Activated T-cell treated with anti-CD3 and anti-CD28 coated beads for 1 hour (primary cell): ENCODE data around the gene PXN.
"Not testable (repeated sequence)": the region's sequence is repeated elsewhere in the genome, so short reads cannot be mapped to it uniquely, and the experiment has no call there.

Experiments used
- DNase-seq: peaks from one replicate; pipeline ENCODE4 v3.0.0-alpha.2; 2020; ENCODE audit warnings: low read depth

Gene PXN

DNA sequence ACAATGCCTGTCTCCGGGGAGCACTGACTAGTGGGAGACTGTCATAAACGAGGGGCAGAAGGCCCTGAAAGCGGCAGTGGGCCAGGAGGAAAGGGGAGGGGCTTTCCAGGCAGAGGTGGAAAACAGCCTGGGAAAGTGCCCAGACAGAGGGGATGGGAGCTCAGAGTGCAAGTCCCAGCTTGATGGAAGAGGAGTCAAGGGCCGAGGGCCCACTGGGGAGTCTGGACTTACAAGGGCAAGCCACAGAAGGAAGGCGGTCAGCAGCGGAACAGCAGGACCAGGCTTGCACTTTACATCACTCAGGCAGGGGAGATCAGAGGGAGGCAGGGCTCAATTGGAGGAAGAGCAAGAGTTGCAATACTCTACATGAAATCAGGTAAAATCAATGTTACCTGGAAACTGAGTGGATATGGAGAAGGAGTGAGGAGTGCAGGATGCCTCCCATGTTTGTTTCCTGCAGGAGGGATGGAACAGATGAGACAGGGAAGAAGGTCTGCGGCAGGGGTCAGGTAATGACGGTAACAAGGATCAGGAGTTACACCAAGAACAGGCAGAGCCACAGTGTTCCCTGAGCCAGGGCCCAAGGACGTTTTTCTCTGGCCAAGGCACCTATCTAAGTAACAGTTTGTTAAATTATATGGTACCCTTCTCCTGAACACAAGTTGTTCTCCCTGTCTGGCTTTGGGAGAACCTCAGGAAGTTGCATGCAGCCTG is 23.8 kb downstream of the PXN start:
- no peak for DNase-seq

DNA sequence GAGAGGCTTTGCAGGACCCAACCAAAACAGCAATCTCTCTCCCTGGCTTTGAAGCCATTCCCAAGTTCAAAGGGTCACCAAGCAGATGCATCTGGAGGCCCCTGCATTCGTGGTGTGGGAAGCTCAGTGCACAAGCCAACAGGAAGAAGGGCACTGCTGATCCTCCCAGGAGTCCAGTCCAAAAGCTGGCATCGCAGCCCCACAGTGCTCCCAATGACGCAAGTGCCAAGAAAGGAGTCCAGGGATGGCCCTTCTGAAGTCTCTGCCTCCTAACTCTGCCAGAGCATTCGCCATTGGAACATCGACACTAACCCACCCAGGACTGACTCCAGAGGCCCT is 25.1 kb downstream of the PXN start:
- no peak for DNase-seq

DNA sequence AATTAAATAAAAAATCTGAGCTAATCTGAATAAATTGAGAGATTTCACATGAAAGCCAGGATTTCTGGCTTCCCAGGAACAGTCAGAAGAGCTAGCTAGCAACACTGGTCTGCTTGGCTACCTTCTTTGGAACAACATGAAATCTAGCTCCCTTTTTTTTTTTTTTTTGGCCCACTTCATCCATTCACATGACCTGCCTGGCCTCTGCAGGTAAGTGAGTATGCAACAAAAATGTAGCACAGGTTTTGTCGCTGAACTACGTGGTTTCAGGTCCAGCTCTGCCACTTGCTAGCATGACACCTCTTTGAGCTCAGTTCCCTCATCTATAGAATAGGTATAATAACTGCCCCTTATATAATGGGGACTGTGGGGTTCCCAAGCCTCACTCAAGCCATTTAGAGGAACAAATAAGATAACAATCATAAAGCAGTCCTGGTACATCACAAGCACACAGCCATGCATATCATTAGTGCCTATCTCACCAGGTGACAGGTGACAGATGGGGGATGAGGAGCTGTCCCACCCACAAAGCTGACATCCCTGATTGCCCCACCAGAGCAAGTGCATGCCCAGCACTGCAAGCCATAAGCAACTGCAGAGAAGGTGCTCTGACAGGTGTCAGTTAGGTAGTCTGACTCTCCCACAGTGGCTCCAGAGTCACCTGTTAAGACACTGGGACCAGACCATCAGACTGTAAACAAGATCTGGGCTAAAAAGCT is 25.6 kb downstream of the PXN start:
- DNase-seq = no peak

DNA sequence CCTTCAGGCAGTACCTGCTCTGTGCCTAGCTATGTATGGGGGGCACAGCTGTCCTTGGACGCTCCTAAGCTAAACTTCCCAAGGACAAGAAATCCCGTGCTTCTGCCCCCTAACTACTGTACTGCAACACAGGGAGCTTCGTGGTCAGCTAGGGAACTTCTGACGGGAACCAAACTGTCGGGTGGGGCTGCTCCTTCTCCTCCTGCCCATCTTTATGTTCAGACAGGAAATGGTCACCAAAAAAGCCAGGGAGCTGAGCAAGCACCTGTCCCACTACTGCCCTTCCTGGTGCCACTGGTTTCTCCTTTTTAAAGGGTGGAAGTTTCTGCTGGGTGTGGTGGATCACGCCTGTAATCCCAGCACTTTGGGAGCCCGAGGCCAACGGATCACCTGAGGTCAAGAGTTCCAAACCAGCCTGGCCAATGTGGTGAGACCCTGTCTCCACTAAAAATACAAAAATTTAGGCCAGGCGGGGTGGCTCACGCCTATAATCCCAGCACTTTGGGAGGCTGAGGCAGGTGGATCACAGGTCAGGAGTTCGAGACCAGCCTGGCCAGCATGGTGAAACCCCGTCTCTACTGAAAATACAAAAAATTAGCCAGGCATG is 26.6 kb downstream of the PXN start:
- no peak for DNase-seq

DNA sequence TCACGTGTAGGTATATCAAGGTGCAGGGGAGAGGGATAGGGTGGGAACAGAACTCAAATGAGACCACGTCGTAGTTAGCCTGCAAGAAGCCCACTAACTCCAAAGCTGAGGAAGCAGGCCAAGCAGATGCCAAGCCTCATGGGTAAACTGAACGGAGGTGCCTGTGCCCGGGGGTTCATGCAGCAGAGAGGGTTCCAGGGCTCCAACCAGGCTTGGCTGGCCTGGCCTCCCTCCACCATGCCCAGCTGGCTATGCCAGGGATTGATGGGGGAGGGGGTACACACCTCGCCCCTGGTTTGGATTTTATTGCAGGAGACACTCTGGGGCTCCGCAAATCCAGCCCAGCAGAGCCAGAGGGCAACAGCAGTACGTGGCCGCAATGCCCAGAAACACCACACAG is 27.3 kb downstream of the PXN start:
- no peak for DNase-seq

DNA sequence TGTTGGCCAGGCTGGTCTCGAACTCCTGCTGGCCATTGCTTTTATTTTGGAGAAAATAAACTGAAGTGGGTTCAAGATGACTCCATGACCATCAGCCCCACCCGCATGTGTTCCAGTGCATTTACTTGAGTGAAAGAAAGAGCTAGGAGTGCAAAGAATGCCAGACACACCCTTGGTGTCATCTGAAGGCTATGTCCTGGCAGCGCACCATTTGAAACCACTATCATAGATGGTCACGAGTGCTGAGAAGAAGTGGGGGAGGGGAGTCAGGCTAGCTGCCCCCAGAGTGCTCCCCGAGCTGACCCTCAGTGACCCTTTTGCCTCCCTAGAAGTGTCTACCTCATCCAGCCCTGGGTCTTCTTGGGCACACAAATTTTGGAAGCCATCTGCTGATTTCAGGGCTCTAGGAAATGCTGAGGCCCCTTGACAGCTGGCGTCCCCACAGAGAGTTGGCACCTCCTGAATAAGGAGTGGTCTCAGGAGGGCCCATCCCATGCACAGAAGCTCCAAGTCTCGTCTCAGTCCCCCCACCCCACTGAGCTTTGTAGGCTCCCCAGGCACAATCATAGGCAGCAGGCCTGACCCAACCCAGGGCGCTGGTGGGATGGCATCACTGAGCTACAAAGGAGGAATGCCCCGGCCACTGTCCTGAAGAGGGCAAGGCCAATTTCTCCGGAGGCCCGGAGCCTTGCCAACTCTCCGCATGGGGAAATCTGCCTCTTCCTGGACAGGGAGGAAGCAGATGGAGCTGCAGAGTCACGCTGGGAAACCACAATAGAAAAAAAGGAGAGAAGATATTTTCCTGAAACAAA is 28.0 kb downstream of the PXN start:
- DNase-seq = no peak

DNA sequence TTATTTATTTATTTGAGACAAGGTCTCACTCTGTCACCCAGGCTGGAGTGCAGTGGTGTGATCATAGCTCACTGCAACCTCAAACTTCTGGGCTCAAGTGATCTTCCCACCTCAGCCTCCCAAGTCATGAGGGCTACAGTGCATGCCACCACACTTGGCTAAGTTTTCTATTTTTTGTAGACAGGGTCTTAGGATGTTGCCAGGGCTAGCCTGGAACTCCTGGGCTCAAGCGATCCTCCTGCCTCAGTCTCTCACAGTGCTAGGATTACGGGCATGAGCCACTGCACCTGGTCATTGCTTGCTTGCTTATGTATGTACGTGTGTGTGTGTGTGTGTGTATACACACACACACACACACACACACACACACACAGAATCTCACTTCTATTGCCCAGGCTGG is 28.7 kb downstream of the PXN start:
- DNase-seq = not testable (repeated sequence)

DNA sequence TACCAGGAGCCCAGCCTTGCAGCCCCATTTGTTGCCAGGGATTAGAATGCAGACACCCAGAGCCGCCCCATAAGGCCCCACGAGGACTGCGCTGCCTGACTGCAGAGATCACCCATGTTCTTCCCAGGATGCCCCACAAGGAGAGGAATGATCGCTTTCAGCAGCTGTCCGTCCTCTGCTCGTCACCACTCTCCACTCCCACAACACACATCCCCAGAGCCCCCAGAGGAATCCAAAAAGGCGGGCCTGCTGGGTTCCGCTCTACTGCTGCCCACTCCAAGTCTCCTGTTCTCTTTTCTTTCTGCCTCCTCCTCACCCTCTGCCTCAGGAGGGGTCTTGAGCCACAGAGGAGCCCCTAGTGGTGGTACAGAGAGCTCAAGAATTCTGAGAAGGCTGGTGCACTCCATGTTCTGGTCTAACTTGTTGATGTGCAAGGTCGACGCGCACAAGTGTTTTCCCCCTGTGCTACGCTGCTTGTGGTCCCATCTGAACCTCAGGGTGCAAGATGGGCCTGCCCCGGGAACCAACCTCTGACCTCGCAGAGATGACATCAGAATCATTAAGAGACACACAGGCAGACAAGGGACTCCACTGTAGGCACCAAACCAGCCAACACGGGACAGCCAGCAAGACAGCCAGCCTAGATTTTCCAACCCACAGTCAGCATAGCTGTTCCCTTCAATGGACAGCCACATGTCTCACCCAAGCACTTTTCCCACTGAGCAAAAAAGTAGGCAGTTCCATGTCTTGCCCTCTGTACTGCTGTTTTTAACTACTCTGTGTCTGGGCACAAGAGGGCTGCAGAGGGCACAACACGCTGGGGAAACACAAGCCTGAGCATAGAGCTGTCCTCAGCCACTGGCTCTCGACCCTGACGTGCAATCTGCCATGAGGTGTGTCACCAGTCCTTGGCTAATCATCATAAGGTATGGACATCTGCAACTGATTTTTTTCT is 29.9 kb downstream of the PXN start:
- no peak for DNase-seq

DNA sequence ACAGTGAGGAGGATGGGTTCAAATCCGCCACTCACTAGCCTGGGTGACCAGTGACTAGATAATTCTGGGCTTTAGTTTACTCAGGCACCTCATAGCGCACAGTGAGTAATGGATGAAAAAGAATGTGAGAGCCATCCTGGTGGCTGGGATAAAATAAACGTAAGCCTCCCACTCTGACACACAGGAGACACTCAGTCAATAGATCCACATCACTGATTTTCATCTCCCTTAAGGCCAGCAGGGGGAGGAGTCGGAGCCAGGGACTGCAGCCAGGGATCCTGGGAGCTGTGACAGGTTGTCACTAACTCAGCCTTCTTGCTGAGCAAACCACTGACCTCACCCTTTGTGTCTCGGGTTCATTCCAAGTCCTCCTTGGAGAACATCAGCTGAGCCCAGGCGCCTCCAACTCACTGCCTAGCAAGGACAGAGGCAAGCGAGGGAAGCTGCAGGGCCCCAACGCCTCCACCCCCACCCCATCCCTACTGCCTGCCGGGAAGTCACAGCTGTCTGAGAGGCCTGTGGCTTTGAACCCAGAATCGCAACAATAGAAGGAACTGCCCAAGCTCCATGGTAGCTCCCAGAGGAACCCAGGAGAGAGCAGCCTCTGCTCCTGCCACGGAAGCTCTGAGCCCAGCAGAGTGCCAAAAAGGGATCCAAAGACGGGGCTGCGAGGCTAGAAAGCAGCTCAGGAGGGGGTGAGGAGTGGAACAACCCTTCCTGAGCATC is 30.7 kb downstream of the PXN start:
- no peak for DNase-seq

DNA sequence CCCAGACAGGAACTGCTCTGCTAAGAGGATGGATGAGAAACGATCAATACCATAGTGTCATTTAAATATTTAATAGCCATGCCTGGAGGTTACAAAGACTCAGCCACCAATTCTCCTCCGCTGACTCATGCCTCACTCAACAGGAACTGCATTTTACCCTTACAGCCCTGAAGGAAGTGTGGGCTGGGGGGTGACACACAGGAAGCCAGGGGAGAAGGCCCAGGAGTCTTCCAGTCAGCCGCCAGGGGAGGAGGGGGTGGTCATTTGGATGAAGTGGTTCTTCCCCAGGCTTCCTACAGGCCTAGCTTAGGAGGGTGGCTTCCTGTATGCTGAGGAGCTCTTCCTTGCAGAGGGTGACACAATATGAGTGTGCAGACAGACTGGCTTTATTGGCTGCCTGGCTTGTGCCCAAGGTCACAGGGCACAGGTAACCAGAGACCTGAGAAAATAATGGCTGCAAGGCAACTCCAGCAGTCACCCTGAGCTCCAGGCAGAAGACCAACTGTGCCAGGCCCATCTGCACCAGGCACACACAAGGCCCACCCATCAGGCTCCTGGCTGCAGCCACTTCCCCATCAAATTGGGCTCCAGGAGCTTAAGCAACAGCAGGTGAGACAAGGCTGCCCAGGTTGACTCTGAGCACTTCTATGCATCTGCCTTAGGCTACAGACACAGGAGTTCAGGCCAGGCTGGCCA is 34.1 kb downstream of the PXN start:
- DNase-seq = peak; percentile 55

DNA sequence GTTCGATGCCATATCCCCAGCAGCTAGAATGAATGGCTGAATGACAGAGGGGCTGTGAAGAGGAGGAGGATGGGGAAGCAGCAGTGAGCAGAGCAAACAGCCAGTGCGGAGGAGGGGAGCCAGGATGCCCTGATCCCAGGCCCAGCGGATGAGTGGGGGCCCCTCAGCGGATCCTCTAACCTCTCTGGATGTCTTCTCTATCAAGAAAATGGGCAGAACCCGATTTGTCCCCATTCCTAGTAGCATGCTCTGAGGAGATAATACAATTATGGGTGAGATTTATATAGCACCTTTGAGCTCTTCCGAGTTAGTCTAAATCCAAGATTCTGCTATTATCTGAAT is 34.6 kb downstream of the PXN start:
- DNase-seq = no peak

DNA sequence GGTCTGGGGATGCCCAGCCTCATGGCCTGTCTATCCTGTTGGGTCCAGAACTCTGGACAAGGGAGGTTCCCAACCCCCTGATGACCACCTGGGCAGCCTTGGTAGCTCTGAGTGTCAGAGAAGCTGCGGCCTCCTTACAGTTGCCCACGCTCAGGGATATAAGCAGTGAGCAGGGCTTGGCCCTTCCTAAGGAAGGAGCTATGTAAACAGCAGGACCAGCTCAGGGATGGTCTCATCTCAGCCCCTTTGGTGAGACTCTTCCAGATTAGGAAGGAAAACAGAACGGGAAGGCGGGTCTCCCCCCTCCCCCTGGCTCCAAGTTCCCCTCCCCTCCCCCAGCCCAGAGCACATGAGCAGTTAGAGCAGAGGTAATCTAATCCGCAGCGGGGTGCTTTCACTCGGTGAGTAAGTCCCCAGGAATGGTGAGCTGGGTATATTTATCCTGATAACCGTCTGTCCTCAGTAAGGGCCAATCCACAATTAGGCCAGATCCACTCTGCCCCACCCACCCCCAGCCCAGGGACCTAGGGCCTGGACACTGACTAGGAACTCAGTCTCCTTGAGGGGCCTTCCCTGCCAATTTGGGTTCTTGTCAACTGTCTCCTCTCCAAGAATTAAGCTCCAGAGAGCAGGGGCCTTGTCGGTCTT is 35.1 kb downstream of the PXN start:
- DNase-seq = no peak

DNA sequence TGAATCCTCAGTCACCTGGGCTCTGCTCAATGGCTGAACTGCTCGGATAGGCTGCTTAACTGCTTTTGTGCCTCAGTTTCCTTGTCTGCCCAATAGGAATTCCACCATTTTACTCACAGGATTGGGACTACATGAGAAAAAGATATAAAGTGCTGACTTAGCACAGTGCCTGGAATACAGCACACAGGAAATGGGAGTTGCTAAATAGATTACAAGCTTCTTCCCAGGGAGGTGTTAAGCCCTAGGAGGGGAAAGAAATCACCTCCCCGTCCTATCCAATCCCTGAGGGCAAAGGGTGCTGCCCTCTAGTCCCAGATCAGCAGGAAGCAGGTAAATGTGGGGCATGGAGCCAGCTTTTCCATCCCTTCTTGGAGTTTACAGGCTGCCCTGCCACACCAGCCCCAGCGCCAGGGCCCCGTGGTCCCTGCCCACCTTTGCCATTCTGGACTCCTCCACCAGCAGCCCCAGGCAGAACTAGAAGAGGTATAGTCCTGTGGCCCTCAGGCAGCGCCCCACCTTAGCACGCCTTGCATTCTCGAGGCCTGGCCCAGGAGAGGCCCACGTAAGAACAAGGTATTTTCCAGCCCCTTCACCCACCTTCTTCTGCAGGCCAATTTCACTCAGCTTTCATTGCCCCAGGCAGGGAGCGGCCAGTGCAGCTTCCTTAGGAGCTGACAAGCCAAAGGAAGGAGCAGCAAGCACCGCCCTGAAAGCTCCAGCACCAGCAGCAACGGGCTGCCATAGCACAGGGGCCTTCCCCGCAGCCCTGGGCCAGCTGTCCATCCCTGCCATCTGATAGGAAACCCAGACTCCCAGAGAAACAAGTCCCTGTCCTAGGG is 35.8 kb downstream of the PXN start:
- DNase-seq = no peak

DNA sequence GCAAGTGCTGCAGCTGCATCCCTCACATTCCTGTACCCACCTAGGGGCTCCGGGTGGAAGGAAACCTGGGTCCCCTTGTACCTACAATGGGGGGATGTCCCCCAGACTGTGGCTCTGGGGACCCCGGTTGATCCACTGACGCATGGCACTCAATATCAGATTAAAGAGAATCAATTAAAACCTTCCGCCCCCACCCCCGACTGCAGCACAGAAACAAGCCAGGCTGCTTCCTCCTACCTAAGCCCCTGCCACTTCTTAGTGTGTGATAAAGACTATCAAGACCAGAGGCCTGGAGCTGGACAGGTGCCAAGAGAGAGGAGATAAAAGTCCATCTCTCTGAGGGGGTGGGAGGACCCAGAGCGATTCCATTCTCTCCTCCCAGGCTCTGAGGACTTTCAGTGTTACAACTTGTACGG is 36.5 kb downstream of the PXN start:
- no peak for DNase-seq

DNA sequence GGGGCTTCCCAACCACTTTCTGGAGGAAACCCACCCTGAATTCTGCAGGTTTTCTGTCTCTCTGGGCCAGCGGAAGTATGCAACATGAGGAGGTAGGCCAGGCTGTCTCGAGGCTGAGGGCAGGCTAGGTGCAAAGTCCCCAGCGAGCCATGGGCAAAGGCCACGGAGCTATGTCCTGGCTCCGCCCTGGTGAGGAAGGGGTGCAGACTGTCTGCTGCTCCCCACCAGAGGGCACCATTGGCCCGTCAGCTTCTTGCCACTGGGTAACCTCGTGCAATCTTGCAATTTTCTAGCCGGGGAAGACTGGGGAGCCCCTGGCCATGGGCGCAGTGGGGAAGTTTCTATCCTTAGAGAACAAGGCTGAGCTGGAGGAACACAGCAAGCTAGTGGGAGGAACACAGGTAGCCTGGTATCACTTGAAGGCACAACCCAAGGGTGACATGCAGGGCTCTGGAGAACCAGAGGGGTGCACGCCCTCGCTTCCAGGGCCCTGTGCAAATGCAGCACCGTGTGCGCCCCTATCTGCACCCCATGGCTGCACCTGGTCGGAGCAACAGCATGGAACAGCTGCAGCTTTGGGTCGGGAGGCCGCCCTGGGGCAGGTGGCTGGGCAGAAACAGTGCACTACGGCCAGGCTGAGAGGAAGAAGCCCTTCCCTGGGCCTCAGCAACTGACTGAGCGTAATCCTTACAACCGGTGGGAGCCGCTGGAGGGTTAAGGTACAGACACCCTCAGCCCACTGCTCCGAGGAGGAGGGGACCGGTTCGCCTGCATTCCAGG is 37.0 kb downstream of the PXN start:
- DNase-seq = peak; percentile 86

DNA sequence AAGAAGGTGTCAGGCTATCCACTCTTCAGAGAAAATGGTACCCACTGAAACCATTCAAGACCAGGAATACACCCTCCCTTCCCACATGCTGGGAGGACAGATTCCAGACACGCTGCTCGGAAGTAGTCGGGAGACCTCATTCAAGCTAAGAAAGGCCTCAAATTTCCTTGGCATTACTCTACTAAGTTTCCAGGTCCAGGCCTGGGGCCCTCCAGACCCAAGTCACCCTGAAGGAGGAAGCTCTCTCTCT is 37.6 kb downstream of the PXN start:
- no peak for DNase-seq

DNA sequence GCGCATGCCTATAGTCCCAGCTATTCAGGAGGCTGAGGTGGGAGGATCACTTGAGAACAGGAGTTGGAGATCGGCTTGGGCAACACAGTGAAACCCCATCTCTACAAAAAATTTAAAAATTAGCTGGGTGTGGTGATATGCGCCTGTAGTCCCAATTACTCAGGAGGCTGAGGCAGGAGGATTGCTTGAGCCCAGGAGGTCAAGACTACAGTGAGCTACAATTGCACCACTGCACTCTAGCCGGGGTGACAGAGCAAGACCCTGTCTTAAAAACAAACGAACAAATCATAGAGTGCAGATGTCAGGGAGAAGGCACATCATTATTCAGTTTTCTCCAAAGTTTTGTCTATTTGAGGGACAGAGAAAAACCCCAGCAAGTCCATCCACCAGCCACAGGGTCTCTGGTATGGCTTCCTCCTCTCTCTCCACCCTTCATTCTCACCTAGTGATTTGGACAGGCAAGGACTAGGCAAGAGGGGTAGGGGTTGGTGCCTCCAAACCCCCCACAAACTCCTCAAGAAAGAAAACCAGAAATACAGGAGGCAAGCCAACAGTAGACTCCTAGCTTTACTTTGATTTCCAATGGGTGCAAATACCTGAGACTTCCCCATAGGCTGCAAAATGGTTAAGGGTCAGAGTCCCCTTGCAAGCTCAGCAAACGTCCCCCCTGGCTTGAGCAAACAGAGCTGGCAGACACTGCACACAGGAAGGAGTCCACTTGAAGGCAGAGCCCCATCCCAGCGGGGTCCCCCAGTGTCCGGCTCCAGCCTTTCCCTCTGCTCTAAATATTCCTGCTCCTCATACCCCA is 38.1 kb downstream of the PXN start:
- no peak for DNase-seq
